GM21515 (cell line): Measurements from ENCODE around the gene ABCG5.

ENCODE experiments used
- ATAC-seq: cut with Tn5 transposase; IDR thresholded peaks from one replicate; pipeline ENCODE4 v1.9.1; 2021; ENCODE audit not compliant: unreplicated experiment

The ABCG5 gene

GRCh38 chr2:43838560-43839267 lies at the start of gene ABCG5, which contains the start of gene ABCG8:
TSS of gene ABCG5 (minus strand) at chr2:43838839. CDS start at chr2:43838679, 160 bp downstream.
TSS of gene ABCG8 (plus strand) at chr2:43838971. CDS start at chr2:43839054, 83 bp downstream.
- ATAC-seq: no peak

GRCh38 chr2:43887176-43887575 lies 48.5 kb upstream of the ABCG5 start:
- ATAC-seq: no peak

- ATAC-seq: no peak
These were observed 46.5 kb upstream of the ABCG5 start for GRCh38 chr2:43885132-43885632.

- no peak for ATAC-seq
These were observed 46.0 kb upstream of the ABCG5 start for GRCh38 chr2:43884689-43885088.

- ATAC-seq: no peak
These were observed 43.7 kb upstream of the ABCG5 start for GRCh38 chr2:43882312-43882711.

GRCh38 chr2:43880952-43881351 lies 42.3 kb upstream of the ABCG5 start:
- ATAC-seq: no peak

GRCh38 chr2:43880471-43880870 lies 41.8 kb upstream of the ABCG5 start:
- no peak for ATAC-seq

GRCh38 chr2:43879261-43879660 lies 40.6 kb upstream of the ABCG5 start:
- no peak for ATAC-seq

- ATAC-seq: peak; percentile 92
These were observed 39.3 kb upstream of the ABCG5 start for GRCh38 chr2:43877782-43878464.

- no peak for ATAC-seq
These were observed 36.3 kb upstream of the ABCG5 start for GRCh38 chr2:43874776-43875451.

GRCh38 chr2:43872151-43872550 lies 33.5 kb upstream of the ABCG5 start:
- no peak for ATAC-seq

GRCh38 chr2:43855292-43855691 lies 16.7 kb upstream of the ABCG5 start:
- ATAC-seq: no peak

- ATAC-seq: no peak
These were observed 16.0 kb upstream of the ABCG5 start for GRCh38 chr2:43854671-43855070.

- ATAC-seq: no peak
These were observed 14.8 kb upstream of the ABCG5 start for GRCh38 chr2:43853141-43854081.

GRCh38 chr2:43852196-43852730 lies 13.6 kb upstream of the ABCG5 start:
- ATAC-seq: no peak

GRCh38 chr2:43851011-43851980 lies 12.7 kb upstream of the ABCG5 start:
- ATAC-seq: no peak

- ATAC-seq: no peak
These were observed 9.6 kb upstream of the ABCG5 start for GRCh38 chr2:43848214-43848613.

- no peak for ATAC-seq
These were observed 7.6 kb upstream of the ABCG5 start for GRCh38 chr2:43846140-43846793.

- ATAC-seq: no peak
These were observed 6.5 kb upstream of the ABCG5 start for GRCh38 chr2:43845181-43845580.
